Activated CD4-positive, alpha-beta T cell treated with anti-CD3 and anti-CD28 coated beads for 36 hours (primary cell): ENCODE results near the gene P2RX2. TPM values are rescaled to one million over a fixed set of nuclear protein-coding genes. Genes with fewer than 3 reads are reported as not detected.

Source experiments
- ATAC-seq: fragments of 200-7000 bp; cut with Tn5 transposase; one replicate; pipeline ENCODE4 v1.10.0; 2021; ENCODE audit warnings: mild to moderate bottlenecking, moderate library complexity
- CTCF ChIA-PET: fragments of 350-600 bp; sonication (Branson Sonifier 250); formaldehyde crosslinking; loops from one replicate; lab custom pipeline; 2021; ENCODE audit warnings: antibody characterized with exemption; lab: Charles Lee
- POLR2A ChIA-PET: fragments of 350-600 bp; sonication (Branson Sonifier 250); formaldehyde crosslinking; loops from one replicate; lab custom pipeline; 2021; ENCODE audit warnings: antibody characterized with exemption, inconsistent platforms; lab: Charles Lee
- DNase-seq: peaks from one replicate; pipeline ENCODE4 v3.0.0-alpha.2; 2020
- H3K27ac Mint-ChIP-seq: one replicate; pipeline ENCODE4 v1.8.0; 2021; ENCODE audit warnings: mixed read lengths
- H3K27me3 Mint-ChIP-seq: one replicate; pipeline ENCODE4 v1.8.0; 2021; ENCODE audit warnings: mixed read lengths
- H3K36me3 Mint-ChIP-seq: one replicate; pipeline ENCODE4 v1.8.0; 2021; ENCODE audit warnings: low read depth, mixed read lengths
- H3K4me1 Mint-ChIP-seq: one replicate; pipeline ENCODE4 v1.8.0; 2021; ENCODE audit warnings: mixed read lengths
- H3K4me3 Mint-ChIP-seq: one replicate; pipeline ENCODE4 v1.8.0; 2021; ENCODE audit warnings: mild to moderate bottlenecking, moderate library complexity, mixed read lengths
- H3K9me3 Mint-ChIP-seq: one replicate; pipeline ENCODE4 v1.8.0; 2021; ENCODE audit warnings: low read depth, mixed read lengths
- intact Hi-C, 2 experiments: fragments of 100-400 bp; cut with DNase I in 1 of 2; cut with micrococcal nuclease in 1 of 2; formaldehyde crosslinking; loops; one replicate each; pipeline versions ENCODE4 v1.14.2 to v1.15.1; 2022 to 2024; cut with DNase I, micrococcal nuclease
- total RNA-seq, 2 experiments: library from RNA; stranded (reverse); gene quantifications; one replicate each; pipeline ENCODE4 v1.2.3, GENCODE V29; 2021

The P2RX2 gene
- total RNA-seq, 2 experiments from 2014 or later, result not detected

DNA sequence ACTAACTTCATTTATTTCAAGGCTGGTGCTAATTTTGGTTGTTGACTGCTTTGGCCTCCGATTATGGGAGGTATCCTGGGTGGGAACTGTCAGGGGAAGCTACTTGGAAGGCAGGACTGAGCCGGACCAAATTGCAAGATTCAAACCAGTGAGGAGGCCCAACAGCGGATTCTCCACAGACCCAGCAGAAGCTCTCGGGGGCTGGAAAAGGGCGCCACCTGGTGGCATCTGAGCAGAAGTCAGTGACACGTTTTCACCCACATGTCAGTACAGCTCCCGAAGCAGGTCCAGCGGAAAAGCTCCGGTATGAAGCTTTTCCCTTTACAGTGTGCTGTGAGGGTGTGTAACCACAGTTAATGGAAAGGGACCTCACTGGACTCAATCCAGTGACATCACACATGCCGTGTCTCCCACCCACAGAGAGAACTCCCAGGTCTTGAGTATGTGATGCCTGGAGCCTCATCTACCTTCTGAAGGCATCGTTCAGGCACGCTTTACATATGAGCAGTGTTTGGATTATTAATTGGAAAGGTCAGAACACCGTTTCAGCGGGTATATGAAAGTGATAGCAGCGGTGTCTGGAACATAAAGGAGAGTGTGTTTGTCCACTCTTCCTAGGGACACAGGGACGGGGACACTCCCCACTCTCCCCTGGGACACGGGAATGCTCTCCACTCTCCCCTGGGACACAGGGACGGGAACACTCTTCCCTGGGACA, 3.6 kb upstream of the P2RX2 start:
- peak; percentile 91 for ATAC-seq
- Mint-ChIP-seq H3K27me3 (peaks cover 33% of the 10 kb centered on the region), H3K4me1 (peaks cover 15% of the 10 kb centered on the region), H3K36me3 (peaks cover 6% of the 10 kb centered on the region), H3K9me3 (peaks cover 6% of the 10 kb centered on the region), H3K27ac (no peak overlapping the region), H3K4me3 (no peak overlapping the region)
- POLR2A ChIA-PET, result interaction anchor here (0.5 kb wide), 1 partner anchor 30 kb away, joined by 4 read pairs; no protein-coding TSS in a partner anchor
- intact Hi-C loops, result loop anchor here (1.0 to 2.0 kb wide), 6 partner anchors 14 to 461 kb away; no protein-coding TSS in a partner anchor
- peak; percentile 90 for DNase-seq
- CTCF ChIA-PET, result interaction anchor here (0.7 to 1.5 kb wide), 21 partner anchors 8 to 326 kb away, joined by 3 to 18 read pairs (median 3); no protein-coding TSS in a partner anchor

DNA sequence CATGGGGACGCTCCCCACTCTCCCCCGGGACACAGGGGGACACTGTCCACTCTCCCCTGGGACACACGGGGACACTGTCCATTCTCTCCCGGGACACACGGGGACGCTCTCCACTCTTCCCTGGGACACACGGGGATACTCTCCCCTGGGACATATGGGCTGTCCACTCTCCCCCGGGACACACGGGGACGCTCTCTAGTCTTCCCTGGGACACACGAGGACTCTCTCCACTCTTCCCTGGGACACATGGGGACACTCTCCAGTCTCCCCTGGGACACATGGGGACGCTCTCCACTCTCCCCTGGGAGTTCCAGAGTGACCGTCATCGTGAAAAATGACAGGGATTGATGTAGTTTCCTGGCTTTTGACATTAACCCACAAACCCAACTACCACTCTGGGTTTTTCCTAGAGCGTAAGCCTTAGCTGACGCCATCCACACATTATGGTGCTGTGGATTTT, 3.0 kb upstream of the P2RX2 start:
- Mint-ChIP-seq H3K27me3 (peaks cover 27% of the 10 kb centered on the region), H3K27ac (no peak overlapping the region), H3K9me3 (peaks cover 6% of the 10 kb centered on the region), H3K4me3 (no peak overlapping the region), H3K36me3 (peaks cover 6% of the 10 kb centered on the region), H3K4me1 (peaks cover 11% of the 10 kb centered on the region)
- intact Hi-C loops, result loop anchor here (1.0 to 2.0 kb wide), 6 partner anchors 15 to 461 kb away; no protein-coding TSS in a partner anchor
- POLR2A ChIA-PET, result no interaction called here
- CTCF ChIA-PET, result interaction anchor here (0.7 to 1.5 kb wide), 19 partner anchors 7 to 337 kb away, joined by 3 to 18 read pairs (median 3); no protein-coding TSS in a partner anchor
- no peak for ATAC-seq
- DNase-seq, result no peak

DNA sequence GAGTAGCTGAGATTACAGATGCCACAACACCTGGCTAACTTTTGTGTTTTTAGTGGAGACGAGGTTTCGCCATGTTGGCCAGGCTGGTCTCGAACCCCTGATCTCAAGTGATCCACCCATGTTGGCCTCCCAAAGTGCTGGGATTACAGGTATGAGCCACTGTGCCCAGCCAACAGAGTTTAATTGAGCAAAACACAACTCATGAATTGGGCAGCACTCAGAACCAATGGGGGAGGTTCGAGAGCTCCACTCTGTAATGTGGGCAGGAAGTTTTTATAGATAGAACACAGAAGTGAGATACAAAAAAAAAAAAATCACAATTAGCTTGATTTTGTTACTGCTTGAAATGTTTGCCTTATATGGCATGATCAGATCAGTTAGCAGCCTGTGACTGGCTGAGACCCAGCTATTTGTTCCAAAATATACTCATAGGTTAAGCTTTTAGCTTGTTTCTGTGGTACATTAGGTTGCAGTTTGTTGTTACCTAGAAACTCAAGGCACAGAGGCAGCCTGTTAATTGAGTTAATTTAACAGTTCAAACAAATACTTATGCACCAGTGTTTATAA, 1.4 kb upstream of the P2RX2 start:
- Mint-ChIP-seq H3K4me1 (peaks cover 10% of the 10 kb centered on the region), H3K4me3 (no peak overlapping the region), H3K27ac (no peak overlapping the region), H3K36me3 (peaks cover 6% of the 10 kb centered on the region), H3K9me3 (peaks cover 6% of the 10 kb centered on the region), H3K27me3 (peaks cover 23% of the 10 kb centered on the region)
- CTCF ChIA-PET, result interaction anchor here (0.6 to 1.5 kb wide), 8 partner anchors 18 to 604 kb away, joined by 3 to 5 read pairs (median 3); no protein-coding TSS in a partner anchor
- DNase-seq (no peak), ATAC-seq (no peak)
- intact Hi-C loops, result no loop called here
- POLR2A ChIA-PET, result no interaction called here

DNA sequence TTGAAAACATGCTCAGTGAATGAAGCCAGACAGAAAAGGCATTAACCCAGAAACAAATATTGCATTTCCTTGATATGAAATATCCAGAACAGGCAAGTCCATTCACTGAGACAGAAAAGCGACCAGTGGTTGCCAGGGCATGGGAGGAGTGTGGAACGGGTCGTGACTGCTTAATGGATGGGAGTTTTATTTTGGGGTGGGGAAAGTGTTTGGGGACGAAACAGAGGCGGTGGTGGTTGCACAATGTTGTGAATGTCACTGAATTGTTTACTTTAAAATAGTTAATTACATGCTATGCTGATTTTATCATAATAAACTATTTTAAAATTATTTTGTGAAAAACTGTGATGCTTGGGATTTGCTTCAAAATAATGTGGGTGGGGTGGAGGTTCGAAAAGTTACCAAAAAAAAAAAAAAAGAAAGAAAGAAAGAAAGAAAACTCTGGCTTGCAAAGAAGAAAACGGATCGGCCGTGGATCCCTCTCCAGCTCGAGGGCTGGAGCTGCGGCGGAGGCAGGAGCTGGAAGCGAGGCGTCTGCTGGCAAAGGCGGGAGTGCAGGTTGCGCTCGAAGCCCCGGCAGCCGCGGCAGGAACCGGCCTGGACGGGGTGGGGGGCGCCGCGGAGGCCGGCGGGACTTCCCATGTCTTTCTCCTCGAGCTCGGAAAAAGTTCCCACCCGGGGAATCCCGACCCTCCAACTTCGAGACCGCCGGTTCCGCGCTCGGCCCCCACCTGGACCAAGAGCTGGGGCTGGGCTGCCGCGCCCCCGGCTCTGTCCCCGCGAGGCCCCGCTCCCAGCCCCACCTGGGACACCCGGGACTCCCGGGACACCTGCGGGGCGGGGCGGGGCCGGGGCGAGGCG, 524 bp upstream of the P2RX2 start:
- no peak for ATAC-seq
- intact Hi-C loops, result no loop called here
- Mint-ChIP-seq H3K4me3 (no peak overlapping the region), H3K4me1 (peaks cover 15% of the 10 kb centered on the region), H3K36me3 (peaks cover 6% of the 10 kb centered on the region), H3K27me3 (peaks cover 23% of the 10 kb centered on the region), H3K27ac (no peak overlapping the region), H3K9me3 (peaks cover 6% of the 10 kb centered on the region)
- ChIA-PET POLR2A (interaction anchor here (0.6 kb wide), 1 partner anchor 18 kb away, joined by 3 read pairs; no protein-coding TSS in a partner anchor), CTCF (interaction anchor here (0.6 to 1.0 kb wide), 4 partner anchors 20 to 1702 kb away, joined by 3 to 4 read pairs (median 3); no protein-coding TSS in a partner anchor)
- no peak for DNase-seq

DNA sequence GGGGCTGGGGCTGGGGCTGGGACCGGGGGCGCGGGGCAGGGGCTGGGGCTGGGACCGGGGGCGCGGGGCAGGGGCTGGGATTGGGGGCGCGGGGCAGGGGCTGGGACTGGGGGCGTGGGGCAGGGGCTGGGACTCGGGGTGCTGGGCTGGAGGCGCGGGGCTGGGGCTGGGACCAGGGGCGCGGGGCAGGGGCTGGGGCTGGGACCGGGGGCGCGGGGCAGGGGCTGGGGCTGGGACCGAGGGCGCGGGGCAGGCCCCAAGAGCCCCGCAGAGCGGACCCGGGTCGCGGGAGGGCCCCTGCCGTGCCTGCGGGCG, 452 bp downstream of the P2RX2 start:
- peaks cover 6% of the 10 kb centered on the region for H3K36me3 Mint-ChIP-seq
- H3K27ac Mint-ChIP-seq, result no peak overlapping the region
- intact Hi-C loops, result no loop called here
- peaks cover 15% of the 10 kb centered on the region for H3K4me1 Mint-ChIP-seq
- H3K4me3 Mint-ChIP-seq, result no peak overlapping the region
- ChIA-PET POLR2A (no interaction called here), CTCF (no interaction called here)
- H3K9me3 Mint-ChIP-seq, result peaks cover 6% of the 10 kb centered on the region
- peaks cover 23% of the 10 kb centered on the region for H3K27me3 Mint-ChIP-seq
- DNase-seq, result no peak
- ATAC-seq, result no peak

DNA sequence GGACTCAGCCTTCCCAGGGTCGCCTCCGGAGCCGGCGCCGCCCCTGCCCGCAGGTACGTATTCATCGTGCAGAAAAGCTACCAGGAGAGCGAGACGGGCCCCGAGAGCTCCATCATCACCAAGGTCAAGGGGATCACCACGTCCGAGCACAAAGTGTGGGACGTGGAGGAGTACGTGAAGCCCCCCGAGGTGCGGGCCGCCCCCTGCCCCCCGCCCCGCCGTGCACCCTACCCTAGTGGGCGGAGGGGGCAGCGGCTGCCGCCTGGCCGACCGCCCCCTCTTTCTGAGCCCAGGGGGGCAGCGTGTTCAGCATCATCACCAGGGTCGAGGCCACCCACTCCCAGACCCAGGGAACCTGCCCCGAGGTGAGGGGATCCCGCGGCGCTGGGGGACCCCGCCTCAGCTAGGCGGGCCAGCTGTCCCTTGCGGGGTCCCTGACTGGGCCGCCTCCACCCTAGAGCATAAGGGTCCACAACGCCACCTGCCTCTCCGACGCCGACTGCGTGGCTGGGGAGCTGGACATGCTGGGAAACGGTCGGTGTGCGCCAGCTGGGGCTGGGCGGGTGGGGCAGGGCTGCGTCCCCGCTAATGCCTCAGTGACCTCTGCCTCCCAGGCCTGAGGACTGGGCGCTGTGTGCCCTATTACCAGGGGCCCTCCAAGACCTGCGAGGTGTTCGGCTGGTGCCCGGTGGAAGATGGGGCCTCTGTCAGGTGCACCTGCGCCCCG, 973 bp downstream of the P2RX2 start:
- Mint-ChIP-seq H3K4me3 (no peak overlapping the region), H3K4me1 (peaks cover 15% of the 10 kb centered on the region), H3K36me3 (peaks cover 6% of the 10 kb centered on the region), H3K9me3 (peaks cover 6% of the 10 kb centered on the region), H3K27ac (no peak overlapping the region), H3K27me3 (peaks cover 23% of the 10 kb centered on the region)
- POLR2A ChIA-PET, result no interaction called here
- no peak for ATAC-seq
- no peak for DNase-seq
- CTCF ChIA-PET, result interaction anchor here (1.7 to 2.0 kb wide), 2 partner anchors 8 to 59 kb away, joined by 3 to 6 read pairs; no protein-coding TSS in a partner anchor
- intact Hi-C loops, result no loop called here

DNA sequence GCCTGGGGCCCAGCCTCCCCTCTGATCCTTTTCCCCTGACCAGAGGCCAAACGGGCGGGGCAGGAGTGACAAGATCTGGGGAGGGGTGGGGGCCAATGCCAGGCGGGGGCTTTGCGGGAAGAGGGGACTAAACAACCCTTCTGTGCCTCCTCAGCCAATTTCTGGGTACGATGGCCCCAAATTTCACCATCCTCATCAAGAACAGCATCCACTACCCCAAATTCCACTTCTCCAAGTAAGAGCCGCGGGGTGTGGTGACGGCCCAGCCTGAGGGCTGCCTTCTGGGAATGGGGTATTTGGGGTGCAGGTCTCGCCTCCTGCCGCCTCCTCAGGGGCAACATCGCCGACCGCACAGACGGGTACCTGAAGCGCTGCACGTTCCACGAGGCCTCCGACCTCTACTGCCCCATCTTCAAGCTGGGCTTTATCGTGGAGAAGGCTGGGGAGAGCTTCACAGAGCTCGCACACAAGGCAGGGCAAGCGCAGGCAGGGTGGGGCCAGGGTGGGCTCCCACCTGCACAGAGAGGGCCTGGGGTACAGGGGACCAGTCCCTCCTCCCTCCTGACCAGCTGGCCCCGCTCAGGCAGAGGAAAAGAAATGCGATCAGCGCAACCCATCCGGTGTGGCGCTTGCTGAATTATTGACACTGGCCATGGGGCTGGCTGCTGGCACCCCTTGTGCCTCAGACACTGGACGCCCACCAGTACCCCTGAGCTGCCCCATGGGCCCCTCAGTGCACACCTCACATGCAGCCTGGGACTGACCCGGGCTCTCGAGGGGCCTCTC, 1.7 kb downstream of the P2RX2 start:
- Mint-ChIP-seq H3K4me1 (peaks cover 11% of the 10 kb centered on the region), H3K9me3 (peaks cover 6% of the 10 kb centered on the region), H3K36me3 (peaks cover 9% of the 10 kb centered on the region), H3K27me3 (peaks cover 19% of the 10 kb centered on the region), H3K27ac (no peak overlapping the region), H3K4me3 (no peak overlapping the region)
- no peak for DNase-seq
- intact Hi-C loops, result no loop called here
- ChIA-PET CTCF (interaction anchor here (1.7 to 2.0 kb wide), 2 partner anchors 9 to 59 kb away, joined by 3 to 6 read pairs; no protein-coding TSS in a partner anchor), POLR2A (no interaction called here)
- no peak for ATAC-seq

DNA sequence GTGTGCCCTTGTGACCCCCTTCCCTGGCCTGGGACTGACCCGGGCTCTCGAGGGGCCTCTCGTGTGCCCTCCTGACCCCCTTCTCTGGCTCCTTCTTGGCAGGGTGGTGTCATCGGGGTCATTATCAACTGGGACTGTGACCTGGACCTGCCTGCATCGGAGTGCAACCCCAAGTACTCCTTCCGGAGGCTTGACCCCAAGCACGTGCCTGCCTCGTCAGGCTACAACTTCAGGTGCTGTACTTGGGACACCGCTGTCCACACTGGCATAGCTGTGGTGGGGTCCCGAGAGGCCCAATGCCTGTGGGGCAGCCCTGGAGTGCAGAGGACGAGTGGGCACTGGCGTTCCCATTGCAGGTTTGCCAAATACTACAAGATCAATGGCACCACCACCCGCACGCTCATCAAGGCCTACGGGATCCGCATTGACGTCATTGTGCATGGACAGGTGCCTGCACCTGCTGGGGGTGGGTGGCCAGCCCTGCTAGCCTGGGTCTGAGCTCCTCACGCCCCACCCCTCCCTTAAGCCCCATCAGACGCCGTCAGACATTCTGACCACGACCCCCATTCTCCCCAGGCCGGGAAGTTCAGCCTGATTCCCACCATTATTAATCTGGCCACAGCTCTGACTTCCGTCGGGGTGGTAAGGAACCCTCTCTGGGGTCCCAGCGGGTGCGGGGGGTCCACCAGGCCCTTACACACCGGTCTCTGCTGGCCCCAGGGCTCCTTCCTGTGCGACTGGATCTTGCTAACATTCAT, 2.5 kb downstream of the P2RX2 start:
- H3K4me3 Mint-ChIP-seq, result no peak overlapping the region
- POLR2A ChIA-PET, result no interaction called here
- peaks cover 11% of the 10 kb centered on the region for H3K4me1 Mint-ChIP-seq
- no peak overlapping the region for H3K27ac Mint-ChIP-seq
- peaks cover 9% of the 10 kb centered on the region for H3K36me3 Mint-ChIP-seq
- ATAC-seq (no peak), DNase-seq (no peak)
- peaks cover 14% of the 10 kb centered on the region for H3K27me3 Mint-ChIP-seq
- CTCF ChIA-PET, result interaction anchor here (1.7 to 2.0 kb wide), 2 partner anchors 9 to 60 kb away, joined by 3 to 6 read pairs; no protein-coding TSS in a partner anchor
- peaks cover 3% of the 10 kb centered on the region for H3K9me3 Mint-ChIP-seq
- intact Hi-C loops, result no loop called here

DNA sequence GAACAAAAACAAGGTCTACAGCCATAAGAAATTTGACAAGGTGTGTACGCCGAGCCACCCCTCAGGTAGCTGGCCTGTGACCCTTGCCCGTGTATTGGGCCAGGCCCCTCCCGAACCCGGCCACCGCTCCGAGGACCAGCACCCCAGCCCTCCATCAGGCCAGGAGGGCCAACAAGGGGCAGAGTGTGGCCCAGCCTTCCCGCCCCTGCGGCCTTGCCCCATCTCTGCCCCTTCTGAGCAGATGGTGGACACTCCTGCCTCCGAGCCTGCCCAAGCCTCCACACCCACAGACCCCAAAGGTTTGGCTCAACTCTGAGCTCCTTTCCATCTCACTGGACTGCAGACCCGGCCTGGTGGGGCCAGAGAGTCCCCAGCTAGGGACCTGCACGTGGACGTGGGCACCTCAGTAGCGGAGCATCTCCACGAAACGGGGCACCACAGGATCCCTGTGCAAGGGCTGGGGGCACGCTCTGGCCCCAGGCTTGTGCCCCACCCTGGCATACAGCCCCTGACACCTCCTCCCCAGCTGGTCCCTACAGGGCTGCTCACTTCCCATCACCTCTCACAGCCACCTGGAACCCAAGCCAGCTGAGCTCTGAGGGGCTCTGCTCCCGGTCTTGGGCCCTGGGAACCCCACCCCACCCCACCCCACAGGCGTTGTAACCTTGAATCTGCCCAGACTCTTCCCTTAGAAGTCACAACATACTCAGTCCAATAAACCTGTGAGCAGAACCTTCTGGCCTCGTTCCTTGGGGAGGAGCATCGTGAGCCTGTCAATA, 3.3 kb downstream of the P2RX2 start:
- no peak for DNase-seq
- intact Hi-C loops, result no loop called here
- H3K27me3 Mint-ChIP-seq, result peaks cover 11% of the 10 kb centered on the region
- POLR2A ChIA-PET, result no interaction called here
- no peak overlapping the region for H3K27ac Mint-ChIP-seq
- peaks cover 9% of the 10 kb centered on the region for H3K36me3 Mint-ChIP-seq
- CTCF ChIA-PET, result no interaction called here
- peaks cover 3% of the 10 kb centered on the region for H3K9me3 Mint-ChIP-seq
- peaks cover 11% of the 10 kb centered on the region for H3K4me1 Mint-ChIP-seq
- H3K4me3 Mint-ChIP-seq, result no peak overlapping the region
- peak; percentile 6 for ATAC-seq
